ENCODE results near the gene CT45A5.
"Not testable (repeated sequence)": the region's sequence is repeated elsewhere in the genome, so short reads cannot be mapped to it uniquely, and the experiment has no call there.

Gene CT45A5

GRCh38 chrX:135785403-135785802 is at the start of gene CT45A5:
TSS of gene CT45A5 (minus strand) at chrX:135785503. CDS start at chrX:135781729, 3,774 bp downstream.
- not testable (repeated sequence) for DNase-seq

DNA sequence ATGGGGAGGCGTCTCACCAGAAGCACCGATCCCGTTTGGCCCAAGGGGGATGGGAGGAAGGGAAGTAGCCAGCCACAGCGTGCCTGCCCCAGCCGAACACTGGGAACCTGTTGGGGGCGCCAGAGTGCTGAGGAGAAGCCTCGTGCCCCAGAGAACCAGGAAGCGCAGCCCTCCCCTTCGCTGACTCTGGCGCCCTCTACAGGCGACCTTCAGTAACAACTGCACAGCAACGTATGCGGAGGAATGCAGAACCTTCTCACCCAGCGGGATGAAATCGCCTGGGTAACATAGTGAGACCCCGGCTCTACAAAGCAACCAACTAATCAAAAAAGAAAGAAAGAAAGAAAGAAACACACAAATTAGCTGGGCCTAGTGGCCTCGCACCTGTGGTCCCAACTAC is 34.6 kb upstream of the CT45A5 start, which contains the start of gene CT45A2:
TSS of gene CT45A2 (minus strand) at position 101 of the 400 bp plus-strand sequence. CDS start 3,747 bp downstream, outside the sequence.
- not testable (repeated sequence) for DNase-seq

DNA sequence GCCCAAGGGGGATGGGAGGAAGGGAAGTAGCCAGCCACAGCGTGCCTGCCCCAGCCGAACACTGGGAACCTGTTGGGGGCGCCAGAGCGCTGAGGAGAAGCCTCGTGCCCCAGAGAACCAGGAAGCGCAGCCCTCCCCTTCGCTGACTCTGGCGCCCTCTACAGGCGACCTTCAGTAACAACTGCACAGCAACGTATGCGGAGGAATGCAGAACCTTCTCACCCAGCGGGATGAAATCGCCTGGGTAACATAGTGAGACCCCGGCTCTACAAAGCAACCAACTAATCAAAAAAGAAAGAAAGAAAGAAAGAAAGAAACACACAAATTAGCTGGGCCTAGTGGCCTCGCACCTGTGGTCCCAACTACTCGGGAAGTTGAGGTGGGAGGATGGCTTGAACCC is 17.4 kb upstream of the CT45A5 start, which contains the start of gene CT45A6:
TSS of gene CT45A6 (minus strand) at position 101 of the 400 bp plus-strand sequence. CDS start 3,794 bp downstream, outside the sequence.
- not testable (repeated sequence) for DNase-seq

DNA sequence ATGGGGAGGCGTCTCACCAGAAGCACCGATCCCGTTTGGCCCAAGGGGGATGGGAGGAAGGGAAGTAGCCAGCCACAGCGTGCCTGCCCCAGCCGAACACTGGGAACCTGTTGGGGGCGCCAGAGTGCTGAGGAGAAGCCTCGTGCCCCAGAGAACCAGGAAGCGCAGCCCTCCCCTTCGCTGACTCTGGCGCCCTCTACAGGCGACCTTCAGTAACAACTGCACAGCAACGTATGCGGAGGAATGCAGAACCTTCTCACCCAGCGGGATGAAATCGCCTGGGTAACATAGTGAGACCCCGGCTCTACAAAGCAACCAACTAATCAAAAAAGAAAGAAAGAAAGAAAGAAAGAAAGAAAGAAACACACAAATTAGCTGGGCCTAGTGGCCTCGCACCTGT is 17.2 kb downstream of the CT45A5 start, which contains the start of gene CT45A3:
TSS of gene CT45A3 (minus strand) at position 101 of the 400 bp plus-strand sequence. CDS start 3,747 bp downstream, outside the sequence.
- DNase-seq, result not testable (repeated sequence)

DNA sequence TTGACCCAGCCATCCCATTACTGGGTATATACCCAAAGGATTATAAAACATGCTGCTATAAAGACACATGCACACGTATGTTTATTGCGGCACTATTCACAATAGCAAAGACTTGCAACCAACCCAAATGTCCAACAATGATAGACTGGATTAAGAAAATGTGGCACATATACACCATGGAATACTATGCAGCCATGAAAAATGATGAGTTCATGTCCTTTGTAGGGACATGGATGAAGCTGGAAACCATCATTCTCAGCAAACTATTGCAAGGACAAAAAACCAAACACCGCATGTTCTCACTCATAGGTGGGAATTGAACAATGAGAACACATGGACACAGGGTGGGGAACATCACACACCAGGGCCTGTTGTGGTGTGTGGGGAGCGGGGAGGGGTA is 40.6 kb downstream of the CT45A5 start:
- DNase-seq, result not testable (repeated sequence)

- no peak for DNase-seq
Measured at GRCh38 chrX:135741192-135741715, 44.0 kb downstream of the CT45A5 start.

DNA sequence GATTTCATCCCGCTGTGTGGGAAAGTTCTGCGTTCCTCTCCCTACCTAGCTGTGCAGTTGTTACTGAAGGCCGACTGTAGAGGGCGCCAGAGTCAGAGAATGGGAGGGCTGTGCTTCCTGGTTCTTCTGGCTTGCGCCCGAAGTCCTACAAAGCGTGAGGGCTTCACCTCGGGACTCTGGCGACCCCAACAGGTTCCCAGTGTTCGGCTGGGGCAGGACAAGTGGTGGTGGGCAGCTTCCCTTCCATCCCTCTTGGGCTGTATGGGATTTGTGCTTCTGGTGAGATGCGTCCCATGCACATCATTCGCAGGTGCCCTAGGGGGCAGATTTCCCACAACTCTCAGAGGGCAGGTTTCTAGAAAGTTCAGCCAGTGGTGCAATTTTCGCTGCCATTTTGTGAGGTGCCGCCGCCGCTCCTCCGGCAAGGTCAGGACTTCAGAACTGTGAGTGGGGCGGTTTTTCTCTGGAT is 44.6 kb downstream of the CT45A5 start:
- no peak for DNase-seq

GRCh38 chrX:135737366-135738071 is 47.8 kb downstream of the CT45A5 start:
- DNase-seq, result no peak

- DNase-seq, result not testable (repeated sequence)
Measured at GRCh38 chrX:135734666-135735065, 50.6 kb downstream of the CT45A5 start.

All from femur (tissue), 1 donor.